ENCODE measurements around the gene MARCO. TPM values are rescaled to one million over a fixed set of nuclear protein-coding genes. Genes with fewer than 3 reads are reported as not detected.

MARCO gene
- total RNA-seq, 1 donor: not detected

DNA sequence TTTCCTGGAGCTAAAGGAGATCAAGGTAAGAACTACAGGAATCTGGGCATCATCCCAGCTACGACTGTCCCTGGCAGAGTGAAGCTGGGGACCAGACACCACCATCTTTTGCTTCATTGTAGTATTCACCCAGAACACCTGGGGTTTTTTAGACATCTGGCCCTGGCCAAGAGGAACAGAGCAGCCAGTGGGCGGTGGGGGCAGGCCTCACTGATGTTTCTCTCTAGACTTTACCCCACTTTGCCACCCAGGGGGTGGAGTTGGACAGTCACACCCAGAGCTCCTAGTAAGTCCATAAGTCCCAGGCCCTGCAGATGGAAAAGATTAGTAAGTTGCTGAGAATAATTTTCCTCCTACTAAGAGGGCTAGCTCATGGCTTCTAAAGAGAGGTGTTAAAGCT, 39.6 kb downstream of the MARCO start:
- Histone ChIP-seq H3K4me1 (ENCODE audit: insufficient read depth, low read length) (no peaks in the 10 kb centered on the region), H3K36me3 (ENCODE audit: insufficient read depth, low read length) (no peaks in the 10 kb centered on the region), H4K20me1 (ENCODE audit: insufficient read depth, low read length) (no peaks in the 10 kb centered on the region), H3K9me3 (ENCODE audit: low read depth, low read length) (no peaks in the 10 kb centered on the region), H3K4me3 (ENCODE audit: insufficient read depth, low read length) (no peak overlapping the region), H3K27me3 (ENCODE audit: insufficient read depth, low read length) (no peaks in the 10 kb centered on the region), H3K79me2 (ENCODE audit: insufficient read depth, low read length) (no peaks in the 10 kb centered on the region), H2AFZ (ENCODE audit: low read length) (no peak overlapping the region), H3K27ac (ENCODE audit: low read depth, low read length) (no peak overlapping the region), H3K4me2 (ENCODE audit: insufficient read depth, low read length) (no peak overlapping the region)
- DNase-seq (ENCODE audit: insufficient read length, low spot score, missing footprints): no peak
- TF ChIP-seq, protein P1, sequence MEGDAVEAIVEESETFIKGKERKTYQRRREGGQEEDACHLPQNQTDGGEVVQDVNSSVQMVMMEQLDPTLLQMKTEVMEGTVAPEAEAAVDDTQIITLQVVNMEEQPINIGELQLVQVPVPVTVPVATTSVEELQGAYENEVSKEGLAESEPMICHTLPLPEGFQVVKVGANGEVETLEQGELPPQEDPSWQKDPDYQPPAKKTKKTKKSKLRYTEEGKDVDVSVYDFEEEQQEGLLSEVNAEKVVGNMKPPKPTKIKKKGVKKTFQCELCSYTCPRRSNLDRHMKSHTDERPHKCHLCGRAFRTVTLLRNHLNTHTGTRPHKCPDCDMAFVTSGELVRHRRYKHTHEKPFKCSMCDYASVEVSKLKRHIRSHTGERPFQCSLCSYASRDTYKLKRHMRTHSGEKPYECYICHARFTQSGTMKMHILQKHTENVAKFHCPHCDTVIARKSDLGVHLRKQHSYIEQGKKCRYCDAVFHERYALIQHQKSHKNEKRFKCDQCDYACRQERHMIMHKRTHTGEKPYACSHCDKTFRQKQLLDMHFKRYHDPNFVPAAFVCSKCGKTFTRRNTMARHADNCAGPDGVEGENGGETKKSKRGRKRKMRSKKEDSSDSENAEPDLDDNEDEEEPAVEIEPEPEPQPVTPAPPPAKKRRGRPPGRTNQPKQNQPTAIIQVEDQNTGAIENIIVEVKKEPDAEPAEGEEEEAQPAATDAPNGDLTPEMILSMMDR (IDR thresholded peaks at IDR 0.05; ENCODE audit: extremely low read depth, low read depth, low read length): no peak

DNA sequence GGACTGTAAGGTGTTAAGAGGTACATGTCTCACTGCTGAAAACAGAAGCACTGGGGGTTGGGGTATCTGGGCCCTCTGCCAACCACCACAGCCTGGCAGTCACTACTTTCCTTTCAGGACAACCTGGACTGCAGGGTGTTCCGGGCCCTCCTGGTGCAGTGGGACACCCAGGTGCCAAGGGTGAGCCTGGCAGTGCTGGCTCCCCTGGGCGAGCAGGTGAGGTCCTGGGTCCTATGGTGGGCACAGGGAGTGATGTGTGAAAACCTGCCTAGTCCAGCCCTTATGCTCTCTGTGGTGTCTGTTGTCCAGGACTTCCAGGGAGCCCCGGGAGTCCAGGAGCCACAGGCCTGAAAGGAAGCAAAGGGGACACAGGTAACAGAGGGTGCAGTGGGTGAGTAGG, 40.0 kb downstream of the MARCO start:
- no peaks in the 10 kb centered on the region for H3K79me2 ChIP-seq (ENCODE audit: insufficient read depth, low read length)
- H3K4me2 ChIP-seq (ENCODE audit: insufficient read depth, low read length): no peak overlapping the region
- H3K4me1 ChIP-seq (ENCODE audit: insufficient read depth, low read length): no peaks in the 10 kb centered on the region
- no peak overlapping the region for H3K4me3 ChIP-seq (ENCODE audit: insufficient read depth, low read length)
- no peak overlapping the region for H2AFZ ChIP-seq (ENCODE audit: low read length)
- no peaks in the 10 kb centered on the region for H3K36me3 ChIP-seq (ENCODE audit: insufficient read depth, low read length)
- TF ChIP-seq, protein P1 (IDR thresholded peaks at IDR 0.05; ENCODE audit: extremely low read depth, low read depth, low read length): no peak
- no peak overlapping the region for H3K27ac ChIP-seq (ENCODE audit: low read depth, low read length)
- no peaks in the 10 kb centered on the region for H4K20me1 ChIP-seq (ENCODE audit: insufficient read depth, low read length)
- H3K9me3 ChIP-seq (ENCODE audit: low read depth, low read length): no peaks in the 10 kb centered on the region
- DNase-seq (ENCODE audit: insufficient read length, low spot score, missing footprints): no peak
- H3K27me3 ChIP-seq (ENCODE audit: insufficient read depth, low read length): no peaks in the 10 kb centered on the region

DNA sequence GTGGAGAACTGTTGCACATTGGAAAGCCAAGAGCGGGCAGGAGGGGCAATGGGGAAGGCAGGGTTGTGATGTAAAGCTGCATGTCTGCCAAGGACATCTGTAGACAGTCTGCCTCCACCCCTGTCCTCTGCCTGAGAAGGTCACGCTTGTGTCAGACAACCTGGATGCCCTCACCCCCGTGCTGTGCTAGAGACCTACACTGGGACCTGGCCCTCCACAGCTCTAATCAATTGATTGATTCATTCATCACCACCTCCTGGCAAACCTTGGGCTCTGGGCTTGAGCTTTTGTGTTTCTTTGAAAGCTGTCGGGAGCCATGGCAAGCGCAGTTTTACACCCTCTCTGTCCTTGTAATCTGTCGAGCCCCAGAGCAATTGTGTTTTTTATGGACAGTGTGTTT, 41.1 kb downstream of the MARCO start:
- Histone ChIP-seq H3K27me3 (ENCODE audit: insufficient read depth, low read length) (no peaks in the 10 kb centered on the region), H3K9me3 (ENCODE audit: low read depth, low read length) (no peaks in the 10 kb centered on the region), H3K36me3 (ENCODE audit: insufficient read depth, low read length) (no peaks in the 10 kb centered on the region), H3K4me3 (ENCODE audit: insufficient read depth, low read length) (no peak overlapping the region), H4K20me1 (ENCODE audit: insufficient read depth, low read length) (no peaks in the 10 kb centered on the region), H3K79me2 (ENCODE audit: insufficient read depth, low read length) (no peaks in the 10 kb centered on the region), H2AFZ (ENCODE audit: low read length) (no peak overlapping the region), H3K27ac (ENCODE audit: low read depth, low read length) (no peak overlapping the region), H3K4me2 (ENCODE audit: insufficient read depth, low read length) (no peak overlapping the region), H3K4me1 (ENCODE audit: insufficient read depth, low read length) (no peaks in the 10 kb centered on the region)
- TF ChIP-seq, protein P1 (IDR thresholded peaks at IDR 0.05; ENCODE audit: extremely low read depth, low read depth, low read length): no peak
- DNase-seq (ENCODE audit: insufficient read length, low spot score, missing footprints): no peak

DNA sequence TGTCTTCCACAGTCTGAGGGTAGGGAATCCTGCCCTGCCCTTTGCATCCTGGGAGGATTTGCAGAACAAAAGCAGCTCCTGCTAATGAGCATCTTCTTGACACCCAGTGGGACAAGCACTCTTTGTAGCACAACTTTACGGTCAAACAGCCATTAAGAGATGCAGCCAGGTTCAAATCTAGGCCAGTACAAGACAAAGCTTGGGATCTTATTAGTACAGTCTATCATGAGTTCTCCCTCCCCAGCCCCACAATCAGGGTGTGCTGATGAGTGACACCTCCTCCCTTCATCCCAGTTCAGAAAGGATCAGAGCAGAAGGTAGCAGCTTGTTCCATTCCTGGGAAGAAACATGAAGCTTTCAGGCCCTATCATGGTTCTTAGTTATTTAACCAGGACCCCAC, 41.9 kb downstream of the MARCO start:
- Histone ChIP-seq H4K20me1 (ENCODE audit: insufficient read depth, low read length) (no peaks in the 10 kb centered on the region), H3K9me3 (ENCODE audit: low read depth, low read length) (no peaks in the 10 kb centered on the region), H2AFZ (ENCODE audit: low read length) (no peak overlapping the region), H3K36me3 (ENCODE audit: insufficient read depth, low read length) (no peaks in the 10 kb centered on the region), H3K4me2 (ENCODE audit: insufficient read depth, low read length) (no peak overlapping the region), H3K27me3 (ENCODE audit: insufficient read depth, low read length) (no peaks in the 10 kb centered on the region), H3K4me1 (ENCODE audit: insufficient read depth, low read length) (no peaks in the 10 kb centered on the region), H3K27ac (ENCODE audit: low read depth, low read length) (no peak overlapping the region), H3K4me3 (ENCODE audit: insufficient read depth, low read length) (no peak overlapping the region), H3K79me2 (ENCODE audit: insufficient read depth, low read length) (no peaks in the 10 kb centered on the region)
- TF ChIP-seq, protein P1 (IDR thresholded peaks at IDR 0.05; ENCODE audit: extremely low read depth, low read depth, low read length): no peak
- DNase-seq (ENCODE audit: insufficient read length, low spot score, missing footprints): no peak

All from osteoblast (primary cell).